ENCODE data around the gene SEMA3F.

GRCh38 chr3:50165910-50166538, 10.9 kb downstream of the SEMA3F start:
- TF ChIP-seq CTCF (IDR thresholded peaks at IDR 0.05) = no peak
- TF ChIP-seq REST (IDR thresholded peaks at IDR 0.05; ENCODE audit: insufficient read depth in 1 of 2, low read depth in 2 of 2, low read length in 1 of 2) = no peak
- TF ChIP-seq POLR2AphosphoS5 (IDR thresholded peaks at IDR 0.05; ENCODE audit: low read depth, low read length) = no peak
